ENCODE results near the gene PLCH1. TPM values are rescaled to one million over a fixed set of nuclear protein-coding genes. Genes with fewer than 3 reads are reported as not detected.

Gene PLCH1
- total and polyA plus RNA-seq, 7 donors, result 0.03 to 1.1 (median 0.06) TPM; not detected in 2

GRCh38 chr3:155611456-155611855 is 133.4 kb downstream of the PLCH1 start:
- Histone ChIP-seq H3K4me3 (no peak overlapping the region), H3K9me3 (peaks cover 9% of the 10 kb centered on the region), H3K27me3 (ENCODE audit: insufficient read depth in 3 of 3, low read length in 2 of 3) (no peaks in the 10 kb centered on the region), H3K4me1 (no peaks in the 10 kb centered on the region), H3K27ac (no peak overlapping the region), H3K36me3 (ENCODE audit: insufficient read depth in 1 of 2, low read depth in 1 of 2) (no peaks in the 10 kb centered on the region)
- intact Hi-C loops (cut with DNase I), result no loop called here
- TF ChIP-seq, protein P1, sequence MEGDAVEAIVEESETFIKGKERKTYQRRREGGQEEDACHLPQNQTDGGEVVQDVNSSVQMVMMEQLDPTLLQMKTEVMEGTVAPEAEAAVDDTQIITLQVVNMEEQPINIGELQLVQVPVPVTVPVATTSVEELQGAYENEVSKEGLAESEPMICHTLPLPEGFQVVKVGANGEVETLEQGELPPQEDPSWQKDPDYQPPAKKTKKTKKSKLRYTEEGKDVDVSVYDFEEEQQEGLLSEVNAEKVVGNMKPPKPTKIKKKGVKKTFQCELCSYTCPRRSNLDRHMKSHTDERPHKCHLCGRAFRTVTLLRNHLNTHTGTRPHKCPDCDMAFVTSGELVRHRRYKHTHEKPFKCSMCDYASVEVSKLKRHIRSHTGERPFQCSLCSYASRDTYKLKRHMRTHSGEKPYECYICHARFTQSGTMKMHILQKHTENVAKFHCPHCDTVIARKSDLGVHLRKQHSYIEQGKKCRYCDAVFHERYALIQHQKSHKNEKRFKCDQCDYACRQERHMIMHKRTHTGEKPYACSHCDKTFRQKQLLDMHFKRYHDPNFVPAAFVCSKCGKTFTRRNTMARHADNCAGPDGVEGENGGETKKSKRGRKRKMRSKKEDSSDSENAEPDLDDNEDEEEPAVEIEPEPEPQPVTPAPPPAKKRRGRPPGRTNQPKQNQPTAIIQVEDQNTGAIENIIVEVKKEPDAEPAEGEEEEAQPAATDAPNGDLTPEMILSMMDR (IDR thresholded peaks at IDR 0.05), result no peak
- ATAC-seq, result no peak
- DNase-seq, result no peak

DNA sequence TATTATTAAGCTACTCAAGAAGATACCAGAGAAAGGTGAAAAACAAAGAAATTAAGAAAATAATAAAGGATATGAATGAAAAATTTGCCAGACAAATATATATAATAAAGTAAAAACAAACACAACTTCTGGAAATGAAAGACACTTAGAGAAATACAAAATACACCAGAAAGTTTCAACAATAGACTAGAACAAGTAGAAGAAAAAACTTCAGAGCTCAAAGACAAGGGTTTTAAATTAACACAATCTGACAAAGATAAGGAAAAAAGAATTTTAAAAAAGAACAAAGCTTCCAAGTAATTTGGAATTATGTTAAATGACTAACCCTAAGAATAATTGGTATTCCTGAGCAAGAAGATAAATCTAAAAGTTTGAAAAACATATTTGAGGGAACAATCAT is 135.3 kb downstream of the PLCH1 start:
- TF ChIP-seq, protein P1 (IDR thresholded peaks at IDR 0.05), result no peak
- no peak for DNase-seq
- Histone ChIP-seq H3K27ac (no peak overlapping the region), H3K9me3 (peaks cover 8% of the 10 kb centered on the region), H3K4me1 (no peaks in the 10 kb centered on the region), H3K27me3 (ENCODE audit: insufficient read depth in 3 of 3, low read length in 2 of 3) (no peaks in the 10 kb centered on the region), H3K4me3 (no peak overlapping the region), H3K36me3 (ENCODE audit: insufficient read depth in 1 of 2, low read depth in 1 of 2) (no peaks in the 10 kb centered on the region)
- intact Hi-C loops (cut with DNase I), result no loop called here
- no peak for ATAC-seq

DNA sequence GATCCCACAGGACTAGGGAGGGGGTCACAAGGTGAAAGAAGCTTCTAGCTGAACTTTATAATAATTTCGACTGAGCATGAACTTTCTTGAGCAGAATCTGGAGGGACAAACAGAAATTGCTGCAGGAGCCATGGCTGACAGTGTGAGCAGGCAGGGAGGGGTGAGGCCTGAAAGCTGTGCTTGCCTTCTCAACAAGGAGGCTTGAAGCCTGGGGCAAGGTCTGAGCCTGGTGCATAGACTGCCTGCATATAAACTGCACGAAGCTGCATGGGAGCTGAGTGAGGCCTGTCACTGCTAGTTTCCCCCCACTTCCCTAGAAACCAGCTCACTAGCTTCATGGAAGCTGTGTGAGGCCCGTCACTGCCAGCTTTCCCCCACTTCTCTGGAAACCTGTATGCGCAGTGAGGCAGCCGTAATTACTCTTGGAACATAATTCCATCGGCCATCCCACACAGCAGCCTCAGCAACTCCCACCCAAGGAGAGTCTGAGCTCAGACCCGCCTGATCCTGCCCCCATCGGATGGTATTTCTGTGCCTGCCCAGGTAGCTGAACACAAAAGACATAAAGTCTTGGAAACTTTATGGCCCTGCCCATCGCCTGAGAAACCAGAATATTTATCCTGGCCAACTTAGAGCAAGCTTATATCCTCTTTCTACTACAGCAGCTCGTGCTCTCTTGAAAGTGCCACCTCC is 136.5 kb downstream of the PLCH1 start:
- ATAC-seq, result no peak
- DNase-seq, result no peak

DNA sequence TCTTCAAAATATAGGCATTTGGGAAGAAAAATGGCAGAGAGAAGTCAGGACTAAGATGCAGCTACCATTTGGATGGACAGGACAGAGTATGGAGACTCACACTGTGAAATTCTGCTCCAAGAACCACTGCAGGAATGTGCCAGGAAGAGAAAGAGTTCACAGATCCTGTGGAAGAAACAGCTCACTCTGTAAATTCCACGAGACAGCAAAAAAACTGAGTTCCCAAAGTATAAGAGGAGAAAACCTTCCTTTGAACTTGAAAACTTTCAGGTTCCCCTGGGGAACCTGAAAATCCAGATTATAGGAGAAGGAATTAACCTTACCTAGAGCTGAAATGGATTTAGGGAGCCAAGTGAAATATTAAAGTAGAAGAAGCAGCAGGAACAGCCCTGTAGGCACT is 137.1 kb downstream of the PLCH1 start:
- Histone ChIP-seq H3K4me3 (no peak overlapping the region), H3K9me3 (no peaks in the 10 kb centered on the region), H3K27ac (no peak overlapping the region), H3K36me3 (ENCODE audit: insufficient read depth in 1 of 2, low read depth in 1 of 2) (no peaks in the 10 kb centered on the region), H3K27me3 (ENCODE audit: insufficient read depth in 3 of 3, low read length in 2 of 3) (no peaks in the 10 kb centered on the region), H3K4me1 (no peaks in the 10 kb centered on the region)
- ATAC-seq (no peak), DNase-seq (no peak)
- 45 to 69% (median 59%) methylated on average over 1 of the region's 1 CpG for WGBS, 3 donors
- intact Hi-C loops (cut with DNase I), result no loop called here
- TF ChIP-seq, protein P1 (IDR thresholded peaks at IDR 0.05), result no peak

More for the DNA sequence above, 136.5 kb downstream of the PLCH1 start:
- Histone ChIP-seq H3K27me3 (ENCODE audit: insufficient read depth in 3 of 3, low read length in 2 of 3) (no peaks in the 10 kb centered on the region), H3K9me3 (no peaks in the 10 kb centered on the region), H3K4me3 (no peak overlapping the region), H3K36me3 (ENCODE audit: insufficient read depth in 1 of 2, low read depth in 1 of 2) (no peaks in the 10 kb centered on the region), H3K4me1 (no peaks in the 10 kb centered on the region), H3K27ac (no peak overlapping the region)
- TF ChIP-seq, protein P1 (IDR thresholded peaks at IDR 0.05), result no peak
- WGBS, 3 donors, result 85 to 88% (median 88%) methylated on average over 10 of the region's 10 CpGs
- intact Hi-C loops (cut with DNase I), result no loop called here

GRCh38 chr3:155605571-155605970 is 139.3 kb downstream of the PLCH1 start:
- no peaks in the 10 kb centered on the region for H3K4me1 ChIP-seq

More at GRCh38 chr3:155605571-155605970, 139.3 kb downstream of the PLCH1 start:
- WGBS, 3 donors, result 49 to 58% (median 50%) methylated on average over 5 of the region's 5 CpGs
- TF ChIP-seq, protein P1 (IDR thresholded peaks at IDR 0.05), result no peak
- H3K9me3 ChIP-seq, result no peaks in the 10 kb centered on the region
- H3K27me3 ChIP-seq (ENCODE audit: insufficient read depth in 3 of 3, low read length in 2 of 3), result no peaks in the 10 kb centered on the region
- intact Hi-C loops (cut with DNase I), result no loop called here
- DNase-seq (no peak), ATAC-seq (no peak)
- no peak overlapping the region for H3K4me3 ChIP-seq
- no peak overlapping the region for H3K27ac ChIP-seq
- no peaks in the 10 kb centered on the region for H3K36me3 ChIP-seq (ENCODE audit: insufficient read depth in 1 of 2, low read depth in 1 of 2)
